ENCODE data around the gene FEM1C. TPM values are rescaled to one million over a fixed set of nuclear protein-coding genes. Genes with fewer than 3 reads are reported as not detected.
A peak's percentile ranks its signal among the peaks of the same experiment; 100 is the strongest.

Gene FEM1C
- total and polyA plus RNA-seq, 2 of the 4 experiments (the other 2 are of a cell fraction), result 6.3 to 21.5 TPM

DNA sequence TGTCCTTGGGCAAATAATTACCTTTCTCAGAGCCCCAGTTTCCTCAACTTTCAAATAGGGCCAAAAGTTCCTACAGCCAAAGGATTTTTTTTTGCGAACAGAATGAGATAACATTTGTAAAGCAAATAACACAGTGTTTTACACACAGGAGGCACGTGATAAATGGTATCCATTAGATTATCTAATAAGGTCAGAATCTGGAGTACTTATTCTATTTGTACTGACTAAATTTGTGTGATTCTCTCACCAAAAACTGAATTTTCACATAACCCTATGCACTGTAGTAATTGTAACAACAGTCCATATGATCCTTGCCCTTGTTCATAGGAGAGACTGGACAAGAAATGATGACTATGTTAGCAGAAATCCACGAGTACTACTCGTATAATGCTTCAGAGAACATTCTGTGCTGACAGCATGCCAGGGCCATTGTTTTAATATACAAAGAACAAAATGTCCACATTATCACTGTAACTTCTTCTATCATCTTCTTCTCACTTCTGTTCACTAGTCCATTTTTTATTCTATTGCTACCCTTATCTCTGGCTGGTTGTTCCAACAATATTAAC is 13.9 kb upstream of the FEM1C start:
- Histone ChIP-seq H3K4me1 (ENCODE audit: control insufficient read depth, insufficient read depth, low read length) (peaks cover 9% of the 10 kb centered on the region), H3K27ac (ENCODE audit: insufficient read depth, low read length) (no peak overlapping the region), H3K36me3 (ENCODE audit: control insufficient read depth, insufficient read depth, low read length) (no peaks in the 10 kb centered on the region), H4K20me1 (ENCODE audit: insufficient read depth, low read length) (no peaks in the 10 kb centered on the region), H3K14ac (replicated peaks; ENCODE audit: low read depth, low read length) (peak overlapping the region; percentile 78; the same call in 1 of the 2 replicates), H2BK120ac (ENCODE audit: low read depth, low read length) (peak overlapping the region; percentile 42; the same call in 1 of the 2 replicates), H3K79me1 (ENCODE audit: low read depth in 1 of 2, low read length in 2 of 2) (no peaks in the 10 kb centered on the region), H3K56ac (ENCODE audit: extremely low read depth, insufficient read depth, low read length) (no peak overlapping the region), H4K91ac (ENCODE audit: insufficient read depth, low read depth, low read length) (no peak overlapping the region), H2AK5ac (ENCODE audit: low read depth, low read length) (peak overlapping the region; percentile 8; the same call in 1 of the 2 replicates), H3K9me3 (ENCODE audit: control insufficient read depth, insufficient read depth, low read length) (no peaks in the 10 kb centered on the region), H3K4ac (ENCODE audit: low read depth, low read length) (no peak overlapping the region; the same call in 1 of the 2 replicates), H3K4me3 (ENCODE audit: insufficient read depth, low read depth, low read length) (no peak overlapping the region), H2BK20ac (ENCODE audit: low read depth, low read length) (peak overlapping the region; percentile 51; the same call in 1 of the 2 replicates), H2BK5ac (ENCODE audit: low read depth, low read length, poor library complexity, severe bottlenecking) (peak overlapping the region; percentile 38), H2AK9ac (replicated peaks; ENCODE audit: low read depth, low read length, poor library complexity) (no peak overlapping the region), H2BK15ac (ENCODE audit: low read depth, low read length) (no peak overlapping the region), H2AFZ (replicated peaks; ENCODE audit: low read length, poor library complexity) (no peak overlapping the region), H4K5ac (ENCODE audit: low read depth, low read length) (no peak overlapping the region), H3K23ac (ENCODE audit: low read depth, low read length) (peak overlapping the region; percentile 32; the same call in 1 of the 2 replicates), H3K18ac (ENCODE audit: low read depth, low read length) (no peak overlapping the region), H3K9me1 (ENCODE audit: insufficient read depth, low read length) (peaks cover 7% of the 10 kb centered on the region), H3K9ac (ENCODE audit: low read depth, low read length) (no peak overlapping the region), H3K4me2 (ENCODE audit: low read depth, low read length) (no peak overlapping the region), H3K27me3 (ENCODE audit: control insufficient read depth, insufficient read depth, low read length) (no peaks in the 10 kb centered on the region), H4K8ac (ENCODE audit: low read depth in 2 of 2, low read length in 2 of 2) (peak overlapping the region in 1 of 2 experiments; percentile 11; a peak in 1 of 4 replicates)
- in situ Hi-C loops (cut with MboI; ENCODE audit: low sequenced_read_pairs), result no loop called here
- peak; percentile 37 for DNase-seq
- dilution Hi-C loops (cut with HindIII; ENCODE audit: low sequenced_read_pairs, unreplicated experiment), result no loop called here
- WGBS, 2 experiments (ENCODE audit: extremely low coverage in 2 of 2, insufficient read length in 1 of 2), result 30% methylated on average over 2 of the region's 4 CpGs; no CpG with 5 or more reads in 1 of the 2 experiments
- no peak for TF ChIP-seq SMC3 (IDR thresholded peaks at IDR 0.05; ENCODE audit: low read depth, low read length)
- no peak for TF ChIP-seq RAD21 (IDR thresholded peaks at IDR 0.05; ENCODE audit: low read length)
- no peak for TF ChIP-seq CHD1 (IDR thresholded peaks at IDR 0.05; ENCODE audit: low read depth, low read length)
- TF ChIP-seq, protein P1, sequence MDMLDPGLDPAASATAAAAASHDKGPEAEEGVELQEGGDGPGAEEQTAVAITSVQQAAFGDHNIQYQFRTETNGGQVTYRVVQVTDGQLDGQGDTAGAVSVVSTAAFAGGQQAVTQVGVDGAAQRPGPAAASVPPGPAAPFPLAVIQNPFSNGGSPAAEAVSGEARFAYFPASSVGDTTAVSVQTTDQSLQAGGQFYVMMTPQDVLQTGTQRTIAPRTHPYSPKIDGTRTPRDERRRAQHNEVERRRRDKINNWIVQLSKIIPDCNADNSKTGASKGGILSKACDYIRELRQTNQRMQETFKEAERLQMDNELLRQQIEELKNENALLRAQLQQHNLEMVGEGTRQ (IDR thresholded peaks at IDR 0.05; ENCODE audit: low read depth, low read length), result no peak
- TF ChIP-seq, protein P2, sequence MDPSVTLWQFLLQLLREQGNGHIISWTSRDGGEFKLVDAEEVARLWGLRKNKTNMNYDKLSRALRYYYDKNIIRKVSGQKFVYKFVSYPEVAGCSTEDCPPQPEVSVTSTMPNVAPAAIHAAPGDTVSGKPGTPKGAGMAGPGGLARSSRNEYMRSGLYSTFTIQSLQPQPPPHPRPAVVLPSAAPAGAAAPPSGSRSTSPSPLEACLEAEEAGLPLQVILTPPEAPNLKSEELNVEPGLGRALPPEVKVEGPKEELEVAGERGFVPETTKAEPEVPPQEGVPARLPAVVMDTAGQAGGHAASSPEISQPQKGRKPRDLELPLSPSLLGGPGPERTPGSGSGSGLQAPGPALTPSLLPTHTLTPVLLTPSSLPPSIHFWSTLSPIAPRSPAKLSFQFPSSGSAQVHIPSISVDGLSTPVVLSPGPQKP (IDR thresholded peaks at IDR 0.05; ENCODE audit: borderline replicate concordance, low read depth, low read length), result no peak
- TF ChIP-seq NFE2L2 (IDR thresholded peaks at IDR 0.05; ENCODE audit: low read depth, low read length), result no peak
- TF ChIP-seq CEBPB (IDR thresholded peaks at IDR 0.05; ENCODE audit: low read depth, low read length), result no peak
- TF ChIP-seq POLR2A (IDR thresholded peaks at IDR 0.05; ENCODE audit: low read depth, low read length), result no peak
- no peak for TF ChIP-seq MXI1 (IDR thresholded peaks at IDR 0.05; ENCODE audit: borderline replicate concordance, low read depth, low read length)
- no peak for TF ChIP-seq RCOR1 (IDR thresholded peaks at IDR 0.05; ENCODE audit: insufficient replicate concordance, low read length)
- TF ChIP-seq BHLHE40 (IDR thresholded peaks at IDR 0.05; ENCODE audit: low read depth, low read length), result no peak
- TF ChIP-seq MAZ (IDR thresholded peaks at IDR 0.05; ENCODE audit: borderline replicate concordance, low read depth, low read length), result no peak
- no peak for ATAC-seq (ENCODE audit: low read depth)
- POLR2A ChIA-PET (ENCODE audit: unreplicated experiment), result no interaction called here
- intact Hi-C loops (cut with micrococcal nuclease), result no loop called here
- no TSS peak for BruUV-seq (replicated peaks)
- CTCF ChIA-PET, result no interaction called here
